PC-3 (cell line): ENCODE results near the gene CLRN1.

Source experiments
- EZH2 ChIP-seq: fragments of 300-600 bp; sonication (generic); IDR thresholded peaks from one replicate; pipeline ENCODE4 v1.6.1; 2017; ENCODE audit warnings: antibody characterized with exemption, mild to moderate bottlenecking, low read length; ENCODE audit not compliant: unreplicated experiment
- EZH2phosphoT487 ChIP-seq: fragments of 300-600 bp; sonication (generic); IDR thresholded peaks from 2 replicates; pipeline ENCODE4 v1.6.1; 2018; ENCODE audit warnings: mild to moderate bottlenecking, antibody characterized with exemption, low read length, borderline replicate concordance
- TF ChIP-seq, protein P1 (sequence below): fragments of 300-600 bp; sonication (generic); conservative IDR thresholded peaks from 2 replicates; pipeline ENCODE4 v1.5.1; 2017; ENCODE audit warnings: antibody characterized with exemption, low read depth, mild to moderate bottlenecking, low read length

DNA sequence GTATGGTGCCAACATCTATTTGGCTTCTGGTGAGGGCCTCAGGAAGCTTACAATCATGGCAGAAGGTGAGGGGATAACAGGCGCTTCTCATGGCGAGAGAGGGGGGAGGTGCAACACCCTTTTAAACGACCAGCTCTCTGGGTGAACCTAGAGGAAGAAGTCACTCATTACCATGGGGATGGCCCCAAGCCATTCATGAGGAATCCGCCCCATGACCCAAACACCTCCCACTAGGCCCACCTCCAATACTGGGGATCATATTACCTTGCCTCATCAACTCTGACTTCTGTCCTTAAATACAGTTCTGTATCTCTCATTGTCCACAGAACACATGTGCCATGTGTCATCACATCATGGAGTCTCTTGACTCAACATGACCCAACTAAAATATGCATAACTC is 37.5 kb upstream of the CLRN1 start:
- TF ChIP-seq, protein P1, sequence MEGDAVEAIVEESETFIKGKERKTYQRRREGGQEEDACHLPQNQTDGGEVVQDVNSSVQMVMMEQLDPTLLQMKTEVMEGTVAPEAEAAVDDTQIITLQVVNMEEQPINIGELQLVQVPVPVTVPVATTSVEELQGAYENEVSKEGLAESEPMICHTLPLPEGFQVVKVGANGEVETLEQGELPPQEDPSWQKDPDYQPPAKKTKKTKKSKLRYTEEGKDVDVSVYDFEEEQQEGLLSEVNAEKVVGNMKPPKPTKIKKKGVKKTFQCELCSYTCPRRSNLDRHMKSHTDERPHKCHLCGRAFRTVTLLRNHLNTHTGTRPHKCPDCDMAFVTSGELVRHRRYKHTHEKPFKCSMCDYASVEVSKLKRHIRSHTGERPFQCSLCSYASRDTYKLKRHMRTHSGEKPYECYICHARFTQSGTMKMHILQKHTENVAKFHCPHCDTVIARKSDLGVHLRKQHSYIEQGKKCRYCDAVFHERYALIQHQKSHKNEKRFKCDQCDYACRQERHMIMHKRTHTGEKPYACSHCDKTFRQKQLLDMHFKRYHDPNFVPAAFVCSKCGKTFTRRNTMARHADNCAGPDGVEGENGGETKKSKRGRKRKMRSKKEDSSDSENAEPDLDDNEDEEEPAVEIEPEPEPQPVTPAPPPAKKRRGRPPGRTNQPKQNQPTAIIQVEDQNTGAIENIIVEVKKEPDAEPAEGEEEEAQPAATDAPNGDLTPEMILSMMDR = no peak
- no peak for TF ChIP-seq EZH2
- no peak for TF ChIP-seq EZH2phosphoT487
